Activated CD4-positive, alpha-beta T cell treated with anti-CD3 and anti-CD28 coated beads, Interleukin-2, amount 50 U/mL, for 16 hours (primary cell): ENCODE data around the gene LRRC34.

Experiments used
- DNase-seq: peaks from one replicate; pipeline ENCODE4 v3.0.0-alpha.2; 2020

Gene LRRC34

GRCh38 chr3:169813278-169813677 lies 574 bp upstream of the LRRC34 start:
- no peak for DNase-seq

- DNase-seq, result no peak
Observed at GRCh38 chr3:169811631-169812331, 923 bp downstream of the LRRC34 start.

- no peak for DNase-seq
Observed at GRCh38 chr3:169809230-169809795, 3.4 kb downstream of the LRRC34 start.

- no peak for DNase-seq
Observed at GRCh38 chr3:169804681-169805080, 8.0 kb downstream of the LRRC34 start.

- no peak for DNase-seq
Observed at GRCh38 chr3:169792359-169792758, 20.3 kb downstream of the LRRC34 start.

- no peak for DNase-seq
Observed at GRCh38 chr3:169790687-169791429, 21.8 kb downstream of the LRRC34 start.

- no peak for DNase-seq
Observed at GRCh38 chr3:169790219-169790618, 22.5 kb downstream of the LRRC34 start.

GRCh38 chr3:169787791-169788190 lies 24.9 kb downstream of the LRRC34 start:
- no peak for DNase-seq

GRCh38 chr3:169787120-169787519 lies 25.6 kb downstream of the LRRC34 start:
- no peak for DNase-seq

- DNase-seq, result no peak
Observed at GRCh38 chr3:169781209-169781855, 31.4 kb downstream of the LRRC34 start.

- peak; percentile 29 for DNase-seq
Observed at GRCh38 chr3:169780742-169781141, 32.0 kb downstream of the LRRC34 start.

GRCh38 chr3:169777822-169778221 lies 34.9 kb downstream of the LRRC34 start:
- DNase-seq, result no peak

GRCh38 chr3:169774186-169774585 lies 38.5 kb downstream of the LRRC34 start:
- no peak for DNase-seq

GRCh38 chr3:169772897-169773816 lies 39.5 kb downstream of the LRRC34 start, which contains the start of gene MYNN:
MYNN (plus strand) TSS chr3:169773396; CDS start chr3:169774296, 900 bp downstream.
- peak; percentile 94 for DNase-seq

GRCh38 chr3:169772305-169772896 lies 40.3 kb downstream of the LRRC34 start:
- peak; percentile 66 for DNase-seq

GRCh38 chr3:169771497-169772304 lies 41.0 kb downstream of the LRRC34 start:
- DNase-seq, result peak; percentile 83

GRCh38 chr3:169769287-169770181 lies 43.2 kb downstream of the LRRC34 start, which contains the start of gene ACTRT3:
ACTRT3 (minus strand) TSS chr3:169769561; CDS start chr3:169769520, 41 bp downstream.
- DNase-seq, result peak; percentile 74

GRCh38 chr3:169764882-169765612 lies 47.7 kb downstream of the LRRC34 start, which contains the start of gene TERC:
TERC (minus strand) TSS chr3:169765060.
- peak; percentile 96 for DNase-seq
